Stomach (tissue), 4 donors: ENCODE data around the gene SPARC.
"Not testable (repeated sequence)": the region's sequence is repeated elsewhere in the genome, so short reads cannot be mapped to it uniquely, and the experiment has no call there.

Source experiments
- CTCF ChIP-seq, 7 experiments: fragments of 450-650 bp in 4 of 7; fragments of 200-600 bp in 3 of 7; sonication (generic) in 3 of 7; IDR thresholded peaks; one replicate each; pipeline ENCODE4 v1.5.1; 2016 to 2019; ENCODE audit warnings: antibody characterized with exemption in 7 of 7, control low read depth in 2 of 7, mild to moderate bottlenecking in 1 of 7
- EP300 ChIP-seq: sonication (generic); formaldehyde crosslinking; IDR thresholded peaks from one replicate; pipeline ENCODE4 v1.6.1; 2017; ENCODE audit warnings: antibody characterized with exemption

- TF ChIP-seq EP300; CTCF (IDR thresholded peaks at IDR 0.05): not testable (repeated sequence)
Observed at GRCh38 chr5:151729597-151729996, 42.9 kb upstream of the SPARC start.
